GM20000 (cell line): ENCODE results near the gene LRATD1.
A peak's percentile ranks its signal among the peaks of the same experiment; 100 is the strongest.

Source experiments
- DNase-seq: peaks from one replicate; pipeline ENCODE4 v3.0.0; 2012; ENCODE audit warnings: low spot score
- CTCF ChIP-seq: IDR thresholded peaks from 2 replicates; pipeline ENCODE4 v1.5.1; 2012; ENCODE audit warnings: mild to moderate bottlenecking, control low read depth; ENCODE audit errors: extremely low read depth, missing control alignments

Gene LRATD1

GRCh38 chr2:14633461-14634181, 1.1 kb downstream of the LRATD1 start:
- DNase-seq: no peak
- no peak for TF ChIP-seq CTCF

- TF ChIP-seq CTCF: no peak
- peak; percentile 35 for DNase-seq
These were observed 1.6 kb downstream of the LRATD1 start for GRCh38 chr2:14634182-14634488.

- peak; percentile 30 for TF ChIP-seq CTCF
- peak; percentile 77 for DNase-seq
These were observed 2.2 kb downstream of the LRATD1 start for GRCh38 chr2:14634489-14635390.

GRCh38 chr2:14635391-14635871, 2.9 kb downstream of the LRATD1 start:
- TF ChIP-seq CTCF: no peak
- no peak for DNase-seq

GRCh38 chr2:14638488-14638887, 6.0 kb downstream of the LRATD1 start:
- no peak for TF ChIP-seq CTCF
- no peak for DNase-seq

- TF ChIP-seq CTCF: no peak
These were observed 8.6 kb downstream of the LRATD1 start for GRCh38 chr2:14641116-14641515.

GRCh38 chr2:14642499-14642898, 10.0 kb downstream of the LRATD1 start:
- DNase-seq: no peak
- TF ChIP-seq CTCF: no peak

More at GRCh38 chr2:14641116-14641515, 8.6 kb downstream of the LRATD1 start:
- DNase-seq: no peak
